Measurements from ENCODE around the gene ADCYAP1R1.

Gene ADCYAP1R1

DNA sequence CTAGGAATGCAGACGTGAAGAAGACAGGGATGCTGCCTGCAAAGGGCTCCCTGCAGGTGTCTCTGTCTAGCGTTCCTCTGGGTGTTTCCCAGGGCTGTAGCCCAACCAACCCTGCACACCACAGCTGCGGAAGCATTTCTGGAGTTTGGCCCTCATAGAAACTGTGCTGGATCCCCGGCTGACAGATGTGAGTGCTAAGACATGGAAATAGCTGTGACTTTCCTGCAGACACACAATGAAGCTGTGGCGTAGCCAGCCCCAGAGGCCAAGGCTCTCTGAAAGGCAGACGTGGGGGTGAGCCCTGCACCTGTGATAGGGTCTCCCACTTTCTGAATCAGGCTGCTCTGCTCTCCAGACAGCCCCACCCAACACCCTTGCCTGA lies 44.8 kb downstream of the ADCYAP1R1 start:
- no peaks in the 10 kb centered on the region for H3K4me1 ChIP-seq (ENCODE audit: control insufficient read depth in 1 of 2, insufficient read depth in 2 of 2, low read length in 2 of 2)

DNA sequence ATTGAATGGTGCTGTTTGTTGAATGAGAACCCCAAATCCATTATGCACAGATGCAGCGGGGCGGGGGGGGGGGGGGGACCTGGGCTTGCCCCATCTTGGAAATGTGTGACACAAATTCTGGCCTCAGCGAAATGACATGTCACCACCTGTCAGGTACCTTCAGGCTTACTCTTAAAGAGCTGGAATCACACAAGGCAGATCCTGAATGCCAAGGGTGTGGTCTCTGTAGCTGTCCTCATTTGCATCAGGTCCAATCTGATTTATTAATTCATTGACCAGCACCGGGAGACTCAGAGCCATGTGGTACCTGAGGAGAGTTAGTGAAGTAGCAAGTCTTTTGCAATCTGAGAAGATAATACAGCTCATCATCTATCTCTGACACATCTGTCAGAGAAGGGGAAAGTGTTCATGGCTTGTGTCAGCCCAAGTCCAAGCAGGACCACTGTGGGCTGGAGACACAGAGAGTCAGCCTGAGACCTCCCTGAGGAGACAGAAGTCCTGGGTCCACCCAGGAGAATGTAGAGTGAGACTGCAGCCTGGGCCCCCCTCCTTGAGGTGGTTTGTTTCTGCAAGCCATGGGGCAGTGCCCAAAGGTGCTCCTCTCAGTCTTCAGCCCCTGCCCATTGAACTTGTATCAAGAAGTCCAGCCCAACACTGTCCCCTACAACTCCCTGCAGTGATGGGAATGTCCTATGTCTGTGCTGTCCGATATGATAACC lies 46.7 kb downstream of the ADCYAP1R1 start:
- Histone ChIP-seq H3K9me3 (ENCODE audit: control insufficient read depth in 1 of 2, low read length in 2 of 2) (no peaks in the 10 kb centered on the region), H3K36me3 (ENCODE audit: control insufficient read depth in 1 of 2, insufficient read depth in 2 of 2, low read length in 2 of 2) (no peaks in the 10 kb centered on the region), H3K4me3 (ENCODE audit: low read depth in 1 of 2, low read length in 2 of 2) (no peak overlapping the region), H3K27ac (ENCODE audit: low read depth, low read length) (no peak overlapping the region), H3K27me3 (ENCODE audit: control insufficient read depth in 1 of 2, insufficient read depth in 2 of 2, low read length in 2 of 2) (peaks cover 2 to 5% of the 10 kb centered on the region in 2 donors), H3K4me1 (ENCODE audit: control insufficient read depth in 1 of 2, insufficient read depth in 2 of 2, low read length in 2 of 2) (no peaks in the 10 kb centered on the region), H3K9ac (ENCODE audit: low read depth in 1 of 2, low read length in 2 of 2) (no peak overlapping the region)

More for the DNA sequence above, 44.8 kb downstream of the ADCYAP1R1 start:
- Histone ChIP-seq H3K36me3 (ENCODE audit: control insufficient read depth in 1 of 2, insufficient read depth in 2 of 2, low read length in 2 of 2) (no peaks in the 10 kb centered on the region), H3K9me3 (ENCODE audit: control insufficient read depth in 1 of 2, low read length in 2 of 2) (no peaks in the 10 kb centered on the region), H3K4me3 (ENCODE audit: low read depth in 1 of 2, low read length in 2 of 2) (no peak overlapping the region), H3K27me3 (ENCODE audit: control insufficient read depth in 1 of 2, insufficient read depth in 2 of 2, low read length in 2 of 2) (peaks cover 0 to 6% of the 10 kb centered on the region in 2 donors), H3K9ac (ENCODE audit: low read depth in 1 of 2, low read length in 2 of 2) (no peak overlapping the region), H3K27ac (ENCODE audit: low read depth, low read length) (no peak overlapping the region)

DNA sequence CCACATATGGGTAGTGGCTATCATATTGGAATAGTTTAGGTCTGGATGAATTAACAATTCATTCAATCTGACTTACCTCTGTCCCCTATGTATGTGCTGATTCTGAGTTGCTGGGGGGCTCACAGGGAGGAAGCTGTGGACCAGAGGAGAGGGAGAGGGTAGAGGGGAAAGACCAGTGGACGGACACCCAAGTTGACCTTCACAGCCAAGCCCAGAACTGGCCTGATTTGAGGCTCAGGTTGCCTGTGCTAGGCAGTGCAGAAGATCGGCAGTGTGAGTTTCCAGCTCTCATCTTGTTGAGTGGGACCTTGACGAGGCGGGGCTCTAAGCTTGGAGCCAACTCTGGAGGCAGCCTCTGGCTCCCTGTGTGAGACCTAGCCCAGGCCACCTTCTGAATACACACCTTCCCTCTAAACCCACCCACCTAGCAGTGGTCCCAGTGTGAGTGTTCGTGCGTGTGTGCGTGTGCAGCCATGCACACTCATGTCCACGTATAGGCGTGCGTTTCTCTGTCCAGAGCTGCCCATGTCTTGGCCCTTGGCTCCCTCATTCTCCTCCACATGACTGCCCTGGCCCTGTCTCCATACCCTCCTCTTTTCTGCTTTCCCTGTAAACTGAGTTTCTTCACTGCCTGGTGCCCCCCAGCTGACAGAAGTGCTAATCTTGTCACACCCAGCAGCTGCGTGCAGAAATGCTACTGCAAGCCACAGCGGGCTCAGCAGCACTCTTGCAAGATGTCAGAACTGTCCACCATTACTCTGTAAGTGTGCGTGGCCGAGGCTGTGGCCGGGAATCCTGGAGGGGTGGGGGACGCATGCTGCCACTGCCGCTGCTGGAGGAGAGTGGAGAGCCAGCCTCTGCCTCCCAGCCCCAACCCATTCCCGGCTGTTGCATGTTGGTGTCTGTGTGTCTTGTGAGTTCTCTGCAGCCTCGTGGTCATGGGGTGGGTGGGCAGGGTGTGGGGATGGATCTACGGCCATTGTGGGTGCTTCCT lies 47.6 kb downstream of the ADCYAP1R1 start:
- no peaks in the 10 kb centered on the region for H3K36me3 ChIP-seq (ENCODE audit: control insufficient read depth in 1 of 2, insufficient read depth in 2 of 2, low read length in 2 of 2)
- no peak overlapping the region for H3K9ac ChIP-seq (ENCODE audit: low read depth in 1 of 2, low read length in 2 of 2)
- H3K9me3 ChIP-seq (ENCODE audit: control insufficient read depth in 1 of 2, low read length in 2 of 2): no peaks in the 10 kb centered on the region
- H3K27me3 ChIP-seq (ENCODE audit: control insufficient read depth in 1 of 2, insufficient read depth in 2 of 2, low read length in 2 of 2): peaks cover 2 to 5% of the 10 kb centered on the region in 2 donors
- no peak overlapping the region for H3K4me3 ChIP-seq (ENCODE audit: low read depth in 1 of 2, low read length in 2 of 2)
- no peak overlapping the region for H3K27ac ChIP-seq (ENCODE audit: low read depth, low read length)
- no peaks in the 10 kb centered on the region for H3K4me1 ChIP-seq (ENCODE audit: control insufficient read depth in 1 of 2, insufficient read depth in 2 of 2, low read length in 2 of 2)

DNA sequence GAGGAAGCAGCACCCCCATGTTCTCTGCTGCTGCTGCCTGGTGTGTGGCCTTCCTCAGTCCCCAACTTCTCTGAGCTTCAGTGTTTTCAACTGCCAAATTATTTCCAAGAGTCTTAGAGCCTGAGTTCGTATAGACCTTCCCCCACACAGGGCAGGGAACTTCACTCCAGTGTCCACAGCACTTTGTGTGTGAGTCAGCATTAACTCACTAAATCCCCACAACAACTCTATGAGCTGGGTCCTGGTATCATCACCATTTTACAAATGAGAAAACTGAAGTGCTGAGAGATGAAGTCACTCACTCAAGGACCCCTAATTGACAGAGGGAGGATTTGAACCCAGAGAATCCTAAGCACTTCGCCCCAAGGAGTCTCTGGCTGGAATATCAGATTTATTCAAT lies 48.3 kb downstream of the ADCYAP1R1 start:
- no peaks in the 10 kb centered on the region for H3K36me3 ChIP-seq (ENCODE audit: control insufficient read depth in 1 of 2, insufficient read depth in 2 of 2, low read length in 2 of 2)
- H3K9ac ChIP-seq (ENCODE audit: low read depth in 1 of 2, low read length in 2 of 2): no peak overlapping the region
- no peaks in the 10 kb centered on the region for H3K9me3 ChIP-seq (ENCODE audit: control insufficient read depth in 1 of 2, low read length in 2 of 2)
- peaks cover 2 to 5% of the 10 kb centered on the region in 2 donors for H3K27me3 ChIP-seq (ENCODE audit: control insufficient read depth in 1 of 2, insufficient read depth in 2 of 2, low read length in 2 of 2)
- H3K4me1 ChIP-seq (ENCODE audit: control insufficient read depth in 1 of 2, insufficient read depth in 2 of 2, low read length in 2 of 2): no peaks in the 10 kb centered on the region
- no peak overlapping the region for H3K27ac ChIP-seq (ENCODE audit: low read depth, low read length)
- no peak overlapping the region for H3K4me3 ChIP-seq (ENCODE audit: low read depth in 1 of 2, low read length in 2 of 2)

DNA sequence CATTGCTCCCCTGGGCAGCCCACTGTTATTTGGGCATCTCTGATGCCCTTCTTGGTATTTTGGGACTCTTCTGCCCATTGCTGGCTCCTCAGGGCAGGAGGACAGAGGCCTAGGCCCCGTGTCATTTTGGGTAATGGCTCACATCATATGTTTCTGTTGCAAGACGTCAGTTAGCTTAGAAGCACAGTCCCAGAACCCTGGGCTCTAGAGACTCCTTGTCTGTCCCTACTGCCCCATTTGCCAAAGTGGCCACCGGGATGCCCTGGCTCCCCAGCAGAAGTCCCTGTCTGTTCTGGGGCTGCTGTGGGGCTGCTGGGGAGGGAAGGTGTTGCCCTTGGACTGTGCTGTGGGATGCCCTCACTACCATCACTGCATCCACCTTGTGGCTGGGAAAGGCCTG lies 48.8 kb downstream of the ADCYAP1R1 start:
- Histone ChIP-seq H3K4me3 (ENCODE audit: low read depth in 1 of 2, low read length in 2 of 2) (no peak overlapping the region), H3K27ac (ENCODE audit: low read depth, low read length) (no peak overlapping the region), H3K4me1 (ENCODE audit: control insufficient read depth in 1 of 2, insufficient read depth in 2 of 2, low read length in 2 of 2) (no peaks in the 10 kb centered on the region), H3K9me3 (ENCODE audit: control insufficient read depth in 1 of 2, low read length in 2 of 2) (no peaks in the 10 kb centered on the region), H3K9ac (ENCODE audit: low read depth in 1 of 2, low read length in 2 of 2) (no peak overlapping the region), H3K36me3 (ENCODE audit: control insufficient read depth in 1 of 2, insufficient read depth in 2 of 2, low read length in 2 of 2) (no peaks in the 10 kb centered on the region), H3K27me3 (ENCODE audit: control insufficient read depth in 1 of 2, insufficient read depth in 2 of 2, low read length in 2 of 2) (peaks cover 2 to 5% of the 10 kb centered on the region in 2 donors)

DNA sequence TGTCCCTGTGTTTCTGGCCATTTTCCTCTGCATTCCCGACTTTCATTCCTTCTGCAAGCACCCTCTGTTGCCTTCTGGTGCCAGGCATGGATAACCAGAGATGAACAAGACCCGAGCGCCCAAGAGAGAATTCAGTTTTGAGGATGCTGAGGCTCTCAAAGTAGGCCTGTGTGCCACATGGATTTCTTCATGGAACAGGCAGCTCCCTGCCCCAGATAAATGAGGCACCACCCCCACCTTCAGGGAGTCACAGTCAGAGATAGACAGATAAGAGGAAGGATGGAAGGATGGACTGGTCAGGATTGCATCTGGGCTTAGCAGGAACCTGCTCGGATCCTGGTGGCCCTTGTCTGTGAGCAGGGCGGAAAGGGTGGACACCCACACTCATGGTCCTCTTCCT lies 49.4 kb downstream of the ADCYAP1R1 start:
- Histone ChIP-seq H3K27me3 (ENCODE audit: control insufficient read depth in 1 of 2, insufficient read depth in 2 of 2, low read length in 2 of 2) (peaks cover 2 to 5% of the 10 kb centered on the region in 2 donors), H3K27ac (ENCODE audit: low read depth, low read length) (no peak overlapping the region)

DNA sequence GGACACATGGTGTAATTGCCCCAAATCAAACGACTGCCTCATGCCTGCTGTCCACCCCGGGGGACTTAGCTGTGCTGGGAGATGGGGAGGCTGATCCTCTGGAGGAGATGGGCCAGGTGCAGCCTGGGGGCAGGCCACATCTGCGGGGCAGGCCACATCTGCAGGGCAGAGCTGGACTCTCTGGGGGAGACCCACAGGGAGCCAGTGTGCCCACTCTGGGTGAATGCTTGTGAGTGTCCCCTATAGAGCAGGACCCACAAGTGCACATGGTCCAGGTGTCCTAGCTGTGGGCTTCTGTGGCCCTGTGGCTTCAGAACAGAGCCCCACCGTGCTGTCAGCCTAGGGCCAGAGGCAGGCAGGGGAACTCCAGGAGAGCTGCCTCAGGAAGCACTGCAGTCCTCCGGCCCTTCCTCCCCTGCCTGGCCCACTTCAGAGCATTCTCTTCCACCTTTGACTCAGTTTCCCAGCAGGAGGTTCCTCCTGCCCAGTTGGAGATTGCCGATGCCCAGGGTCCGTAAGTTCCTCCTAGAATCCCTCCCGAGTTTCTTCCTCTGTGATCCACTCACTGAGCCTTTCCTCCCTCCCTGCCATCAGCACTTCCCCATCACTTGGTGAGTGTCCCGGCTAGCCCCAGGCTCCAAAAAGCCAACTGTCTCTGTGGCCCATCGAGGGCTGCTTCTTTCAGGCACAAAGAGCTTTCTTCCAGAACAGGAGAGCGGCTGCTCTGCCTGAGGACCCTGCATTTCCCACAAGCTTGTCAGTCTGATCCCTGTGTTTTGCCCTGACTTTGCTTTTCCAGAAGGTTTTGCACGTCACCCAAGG lies 50.3 kb downstream of the ADCYAP1R1 start:
- H3K4me3 ChIP-seq (ENCODE audit: low read depth in 1 of 2, low read length in 2 of 2): no peak overlapping the region
- no peaks in the 10 kb centered on the region for H3K36me3 ChIP-seq (ENCODE audit: control insufficient read depth in 1 of 2, insufficient read depth in 2 of 2, low read length in 2 of 2)
- no peaks in the 10 kb centered on the region for H3K9me3 ChIP-seq (ENCODE audit: control insufficient read depth in 1 of 2, low read length in 2 of 2)
- no peak overlapping the region for H3K9ac ChIP-seq (ENCODE audit: low read depth in 1 of 2, low read length in 2 of 2)
- no peaks in the 10 kb centered on the region for H3K4me1 ChIP-seq (ENCODE audit: control insufficient read depth in 1 of 2, insufficient read depth in 2 of 2, low read length in 2 of 2)
- H3K27ac ChIP-seq (ENCODE audit: low read depth, low read length): no peak overlapping the region
- peaks cover 2 to 5% of the 10 kb centered on the region in 2 donors for H3K27me3 ChIP-seq (ENCODE audit: control insufficient read depth in 1 of 2, insufficient read depth in 2 of 2, low read length in 2 of 2)

More for the DNA sequence above, 49.4 kb downstream of the ADCYAP1R1 start:
- no peak overlapping the region for H3K9ac ChIP-seq (ENCODE audit: low read depth in 1 of 2, low read length in 2 of 2)
- no peaks in the 10 kb centered on the region for H3K9me3 ChIP-seq (ENCODE audit: control insufficient read depth in 1 of 2, low read length in 2 of 2)
- no peaks in the 10 kb centered on the region for H3K4me1 ChIP-seq (ENCODE audit: control insufficient read depth in 1 of 2, insufficient read depth in 2 of 2, low read length in 2 of 2)
- no peak overlapping the region for H3K4me3 ChIP-seq (ENCODE audit: low read depth in 1 of 2, low read length in 2 of 2)
- H3K36me3 ChIP-seq (ENCODE audit: control insufficient read depth in 1 of 2, insufficient read depth in 2 of 2, low read length in 2 of 2): no peaks in the 10 kb centered on the region

DNA sequence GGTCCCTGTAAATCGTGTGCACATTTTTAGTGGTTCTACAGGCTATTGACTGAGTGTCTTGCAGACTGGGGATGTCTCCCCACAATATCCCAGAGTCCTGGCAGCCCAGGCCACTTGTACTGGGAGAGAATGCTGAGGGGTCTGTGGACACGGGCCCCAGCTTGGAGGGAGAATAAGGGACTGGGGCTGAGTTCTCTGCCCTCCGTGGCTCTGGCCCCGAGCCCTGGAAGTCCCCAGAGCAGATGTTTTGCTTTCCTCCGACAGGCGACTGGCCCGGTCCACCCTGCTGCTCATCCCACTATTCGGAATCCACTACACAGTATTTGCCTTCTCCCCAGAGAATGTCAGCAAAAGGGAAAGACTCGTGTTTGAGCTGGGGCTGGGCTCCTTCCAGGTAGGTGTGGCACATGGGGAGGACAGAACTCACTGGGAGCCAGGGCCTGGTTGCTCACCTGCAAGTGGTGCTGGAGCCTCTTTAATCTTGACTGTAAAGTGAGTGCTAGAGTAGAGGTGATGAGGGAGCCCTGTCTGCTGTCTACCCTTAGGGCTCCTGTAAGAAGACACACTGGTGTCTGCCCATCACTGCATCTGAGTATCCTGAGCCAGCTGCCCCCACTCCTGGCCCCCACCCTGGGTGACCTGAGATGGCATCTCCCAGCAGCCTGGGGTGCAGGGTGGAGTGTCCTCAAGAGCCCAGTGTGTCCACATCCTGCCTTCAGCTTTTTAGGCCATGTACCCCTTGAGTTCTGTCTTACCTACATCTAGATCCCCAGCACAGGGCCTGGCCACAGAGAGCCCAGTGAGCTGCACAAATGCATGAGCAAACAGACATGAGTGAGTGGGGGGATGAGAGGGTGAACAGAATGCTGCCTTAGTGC lies 51.1 kb downstream of the ADCYAP1R1 start:
- Histone ChIP-seq H3K27me3 (ENCODE audit: control insufficient read depth in 1 of 2, insufficient read depth in 2 of 2, low read length in 2 of 2) (peaks cover 2 to 5% of the 10 kb centered on the region in 2 donors), H3K9ac (ENCODE audit: low read depth in 1 of 2, low read length in 2 of 2) (no peak overlapping the region), H3K36me3 (ENCODE audit: control insufficient read depth in 1 of 2, insufficient read depth in 2 of 2, low read length in 2 of 2) (no peaks in the 10 kb centered on the region), H3K27ac (ENCODE audit: low read depth, low read length) (no peak overlapping the region), H3K4me3 (ENCODE audit: low read depth in 1 of 2, low read length in 2 of 2) (no peak overlapping the region), H3K9me3 (ENCODE audit: control insufficient read depth in 1 of 2, low read length in 2 of 2) (no peaks in the 10 kb centered on the region), H3K4me1 (ENCODE audit: control insufficient read depth in 1 of 2, insufficient read depth in 2 of 2, low read length in 2 of 2) (no peaks in the 10 kb centered on the region)
